ENCODE data around the gene MTMR11. TPM values are rescaled to one million over a fixed set of nuclear protein-coding genes. Genes with fewer than 3 reads are reported as not detected.

MTMR11 gene
- 12.2 and 13.2 TPM in 2 replicates for total RNA-seq

DNA sequence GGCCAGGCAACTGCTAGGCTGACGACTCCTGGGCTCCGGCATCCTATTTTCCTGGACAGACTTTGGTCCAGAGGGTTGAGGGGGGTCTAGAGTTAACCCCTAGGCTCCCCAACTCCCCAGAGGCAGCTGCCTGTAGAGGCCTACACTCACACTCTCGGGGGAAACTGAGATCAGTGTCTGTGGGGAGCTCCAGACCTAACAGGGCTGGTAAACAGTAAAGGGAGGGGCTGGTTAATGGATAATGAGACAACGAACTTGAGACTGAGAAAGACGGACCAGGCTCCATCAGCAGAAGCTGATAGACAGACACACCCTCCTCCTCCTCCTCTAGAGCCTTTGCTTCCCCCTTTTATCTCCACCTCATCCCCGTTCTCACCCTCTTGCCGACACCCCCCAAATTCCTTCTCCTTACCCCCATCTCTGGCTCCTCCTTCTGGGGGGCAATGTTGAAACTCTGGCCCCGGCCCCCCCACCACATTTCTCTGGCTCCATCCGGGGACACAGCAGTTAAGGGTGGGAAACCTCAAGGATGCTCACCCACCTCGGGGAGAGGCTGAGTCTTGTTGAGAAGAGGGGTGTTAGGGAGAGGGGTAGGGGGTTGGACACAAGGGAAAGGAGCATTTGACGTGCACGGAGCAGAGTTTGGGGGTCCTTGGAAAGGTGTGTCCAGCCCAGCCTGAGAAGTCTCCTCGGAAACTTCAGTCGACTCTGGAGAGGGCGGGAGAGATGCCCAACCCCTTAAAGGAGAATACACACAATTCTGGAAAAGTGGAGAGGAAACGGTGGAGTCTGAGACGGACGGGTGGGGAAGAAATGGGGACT, at the start of gene MTMR11:
Gene MTMR11 (minus strand): TSS at position 710 of the 822 bp plus-strand sequence. CDS start 232 bp downstream, at position 478.

GRCh38 chr1:149927563-149928400, 8.9 kb downstream of the MTMR11 start, which contains the start of gene SF3B4:
Gene SF3B4 (minus strand): TSS chr1:149927803. CDS start chr1:149927759, 44 bp downstream.

DNA sequence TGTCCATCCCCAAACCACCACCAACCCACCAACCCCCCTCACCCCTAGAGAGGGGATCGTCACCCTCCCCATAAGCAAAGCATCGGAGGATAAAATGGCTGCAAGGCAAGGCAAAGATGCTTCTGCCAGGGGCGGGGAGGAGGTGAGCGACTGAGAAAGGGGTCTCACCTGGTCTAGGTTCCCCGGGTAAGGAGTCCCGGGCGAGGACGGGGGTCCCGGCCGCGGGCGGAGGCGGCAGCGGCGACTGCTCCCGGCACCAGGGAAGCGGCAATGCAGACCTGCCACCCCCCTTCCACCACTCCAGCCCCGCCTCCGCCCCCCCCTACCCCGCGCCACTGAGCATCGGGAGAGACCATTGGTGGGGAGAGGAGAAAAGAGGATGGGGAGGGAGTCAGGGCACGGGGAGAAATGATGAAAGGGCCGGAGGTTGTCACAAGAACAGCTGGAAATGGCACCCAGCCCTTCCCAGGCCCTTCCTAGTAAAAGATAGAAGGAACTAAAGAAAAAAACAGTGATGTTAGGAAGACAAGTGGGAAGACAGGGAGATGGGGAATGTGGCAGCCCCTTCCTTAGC, 19.0 kb downstream of the MTMR11 start, which contains the start of gene SV2A:
Gene SV2A (minus strand): TSS at position 274 of the 574 bp plus-strand sequence. CDS start 4,004 bp downstream, outside the sequence.

GRCh38 chr1:149899460-149900284, 37.0 kb downstream of the MTMR11 start, which contains the start of gene BOLA1:
Gene BOLA1 (plus strand): TSS chr1:149899568. CDS start chr1:149900060, 492 bp downstream.

Other genes with a start within 250 kb of the MTMR11 start
- not detected in 2 replicates for gene FCGR1A, start 154.2 kb downstream of the MTMR11 start, total RNA-seq
- 11.2 and 12.2 TPM in 2 replicates for gene BOLA1, start 37.3 kb downstream of the MTMR11 start, total RNA-seq
- 19.4 and 38.0 TPM in 2 replicates for gene SV2A, start 19.0 kb downstream of the MTMR11 start, total RNA-seq
- 11.4 and 14.4 TPM in 2 replicates for gene SF3B4, start 9.1 kb downstream of the MTMR11 start, total RNA-seq
- 19.6 and 20.8 TPM in 2 replicates for gene OTUD7B, start 73.8 kb upstream of the MTMR11 start, total RNA-seq
- 39.0 and 49.9 TPM in 2 replicates for gene VPS45, start 130.9 kb upstream of the MTMR11 start, total RNA-seq
- 48.7 and 63.8 TPM in 2 replicates for gene PLEKHO1, start 213.0 kb upstream of the MTMR11 start, total RNA-seq

All from smooth muscle cell of trachea (primary cell).